ENCODE results near the gene MAGI1. TPM values are rescaled to one million over a fixed set of nuclear protein-coding genes. Genes with fewer than 3 reads are reported as not detected.
"Not testable (repeated sequence)": the region's sequence is repeated elsewhere in the genome, so short reads cannot be mapped to it uniquely, and the experiment has no call there.

Gene MAGI1
- total RNA-seq, 1 donor from 2014 or later: 39.1 TPM

GRCh38 chr3:66041116-66041515, 2.4 kb upstream of the MAGI1 start:
- FAIRE-seq (no peak), DNase-seq (ENCODE audit: low spot score in 2 of 2) (no peak)

- FAIRE-seq (no peak), DNase-seq (ENCODE audit: low spot score in 2 of 2) (peak; percentile 29 to 30)
Measured at GRCh38 chr3:66039590-66039887, 821 bp upstream of the MAGI1 start.

GRCh38 chr3:66038384-66038725, 363 bp downstream of the MAGI1 start:
- FAIRE-seq (no peak), DNase-seq (ENCODE audit: low spot score in 2 of 2) (no peak)

GRCh38 chr3:66037986-66038369, 740 bp downstream of the MAGI1 start:
- FAIRE-seq: no peak
- DNase-seq (ENCODE audit: low spot score in 2 of 2): no peak

- peak; percentile 42 to 52 for DNase-seq (ENCODE audit: low spot score in 2 of 2)
- no peak for FAIRE-seq
Measured at GRCh38 chr3:66037330-66037985, 1.3 kb downstream of the MAGI1 start.

GRCh38 chr3:66036586-66037148, 2.1 kb downstream of the MAGI1 start:
- DNase-seq (ENCODE audit: low spot score in 2 of 2) (no peak), FAIRE-seq (no peak)

- DNase-seq (ENCODE audit: low spot score in 2 of 2) (no peak), FAIRE-seq (no peak)
Measured at GRCh38 chr3:66035763-66036477, 2.8 kb downstream of the MAGI1 start.

GRCh38 chr3:66033241-66034138, 5.2 kb downstream of the MAGI1 start:
- DNase-seq (ENCODE audit: low spot score in 2 of 2) (no peak), FAIRE-seq (no peak)

GRCh38 chr3:66031102-66031698, 7.5 kb downstream of the MAGI1 start:
- FAIRE-seq: no peak
- no peak for DNase-seq (ENCODE audit: low spot score in 2 of 2)

GRCh38 chr3:66029443-66029842, 9.3 kb downstream of the MAGI1 start:
- FAIRE-seq: no peak
- DNase-seq (ENCODE audit: low spot score in 2 of 2): no peak

- DNase-seq (ENCODE audit: low spot score in 2 of 2): no peak
- FAIRE-seq: no peak
Measured at GRCh38 chr3:66029014-66029413, 9.7 kb downstream of the MAGI1 start.

- DNase-seq (ENCODE audit: low spot score in 2 of 2) (no peak), FAIRE-seq (no peak)
Measured at GRCh38 chr3:66028457-66028856, 10.3 kb downstream of the MAGI1 start.

- not testable (repeated sequence) for FAIRE-seq; DNase-seq (ENCODE audit: low spot score in 2 of 2)
Measured at GRCh38 chr3:66027099-66027498, 11.6 kb downstream of the MAGI1 start.

- no peak for DNase-seq (ENCODE audit: low spot score in 2 of 2)
- FAIRE-seq: no peak
Measured at GRCh38 chr3:66023738-66024385, 14.9 kb downstream of the MAGI1 start.

GRCh38 chr3:66023229-66023628, 15.5 kb downstream of the MAGI1 start:
- DNase-seq (ENCODE audit: low spot score in 2 of 2) (no peak), FAIRE-seq (no peak)

GRCh38 chr3:66021731-66022131, 17.0 kb downstream of the MAGI1 start:
- FAIRE-seq: no peak
- DNase-seq (ENCODE audit: low spot score in 2 of 2): no peak

GRCh38 chr3:66019896-66020295, 18.8 kb downstream of the MAGI1 start:
- no peak for FAIRE-seq

GRCh38 chr3:66018057-66019033, 20.4 kb downstream of the MAGI1 start:
- FAIRE-seq (no peak), DNase-seq (ENCODE audit: low spot score in 2 of 2) (no peak)

More at GRCh38 chr3:66019896-66020295, 18.8 kb downstream of the MAGI1 start:
- DNase-seq (ENCODE audit: low spot score in 2 of 2): no peak

GRCh38 chr3:66017591-66017990, 21.1 kb downstream of the MAGI1 start:
- FAIRE-seq: no peak
- DNase-seq (ENCODE audit: low spot score in 2 of 2): no peak
